HepG2 (cell line): ENCODE data around the gene ABHD6. TPM values are rescaled to one million over a fixed set of nuclear protein-coding genes. Genes with fewer than 3 reads are reported as not detected.

Experiments
- CHD4 ChIP-seq: fragments of 200-600 bp; sonication (generic); IDR thresholded peaks from 2 replicates; pipeline ENCODE4 v1.7.0; 2017; ENCODE audit warnings: mild to moderate bottlenecking, low read length, borderline replicate concordance
- HOXA3 ChIP-seq: sonication (generic); formaldehyde crosslinking; IDR thresholded peaks from 2 replicates; pipeline ENCODE4 v1.5.0; 2020; ENCODE audit warnings: missing genetic modification reagents
- MTA1 ChIP-seq: sonication (generic); formaldehyde crosslinking; IDR thresholded peaks from 2 replicates; pipeline ENCODE4 v1.4.0; 2020; ENCODE audit warnings: missing genetic modification reagents, mild to moderate bottlenecking, borderline replicate concordance
- PHF5A ChIP-seq: IDR thresholded peaks from one replicate; pipeline ENCODE4 v1.6.1; 2018; ENCODE audit warnings: low read depth, missing genetic modification reagents; ENCODE audit not compliant: unreplicated experiment
- POLR2AphosphoS2 ChIP-seq: IDR thresholded peaks from 2 replicates; pipeline ENCODE4 v1.6.1; 2011; ENCODE audit warnings: low read depth, low read length, improper control_type of control experiment
- SYNCRIP ChIP-seq: fragments of 200-400 bp; formaldehyde crosslinking; IDR thresholded peaks from 2 replicates; pipeline ENCODE4 v1.6.1; 2018; ENCODE audit warnings: mild to moderate bottlenecking, low read depth, low read length; ENCODE audit not compliant: insufficient read depth
- TBL1XR1 ChIP-seq: fragments of 150-350 bp; IDR thresholded peaks from 2 replicates; pipeline ENCODE4 v1.6.1; 2014; ENCODE audit warnings: borderline replicate concordance, low read length; ENCODE audit not compliant: partially characterized antibody
- TEAD2 ChIP-seq: sonication (generic); formaldehyde crosslinking; IDR thresholded peaks from 2 replicates; pipeline ENCODE4 v1.9.0; 2021; ENCODE audit warnings: missing genetic modification reagents
- THYN1 ChIP-seq: sonication (generic); formaldehyde crosslinking; IDR thresholded peaks from 2 replicates; pipeline ENCODE4 v1.8.1; 2023; ENCODE audit warnings: low read depth, mild to moderate bottlenecking, moderate library complexity, missing genetic modification reagents, borderline replicate concordance
- TP53 ChIP-seq: sonication (generic); formaldehyde crosslinking; conservative IDR thresholded peaks from 2 replicates; pipeline ENCODE4 v1.4.0; 2020; ENCODE audit warnings: missing genetic modification reagents
- ZBTB21 ChIP-seq: sonication (generic); formaldehyde crosslinking; IDR thresholded peaks from 2 replicates; pipeline ENCODE4 v1.4.0; 2020; ENCODE audit warnings: missing genetic modification reagents
- ZNF354B ChIP-seq: sonication (generic); formaldehyde crosslinking; IDR thresholded peaks from 2 replicates; pipeline ENCODE4 v1.8.0; 2022; ENCODE audit warnings: mild to moderate bottlenecking, missing genetic modification reagents
- ZNF800 ChIP-seq: sonication (generic); formaldehyde crosslinking; IDR thresholded peaks from 2 replicates; pipeline ENCODE4 v1.4.0; 2020; ENCODE audit warnings: missing genetic modification reagents
- ZSCAN9 ChIP-seq: IDR thresholded peaks from 2 replicates; pipeline ENCODE4 v1.6.1; 2016; ENCODE audit warnings: borderline replicate concordance
- polyA plus RNA-seq, 8 experiments: library from polyadenylated mRNA; depleted of rRNA in 3 of 8; stranded (reverse) in 7 of 8; unstranded in 1 of 8; fragments of >200 nt; fragmentation: Illumina TruSeq in 4 of 8; extraction: Trizol in 4 of 8; gene quantifications; 2 replicates each; pipeline versions ENCODE4 v1.2.1 to v1.2.3, GENCODE V29; 2011 to 2016; ENCODE audit warnings: low read depth in 4 of 8, missing spikeins in 1 of 8, mixed read lengths in 1 of 8; ENCODE audit not compliant: insufficient read depth in 1 of 8
- total RNA-seq, 5 experiments: library from RNA; depleted of rRNA; stranded (reverse); fragments of >200 nt; fragmentation: Illumina TruSeq; extraction: Trizol; gene quantifications; 2 replicates each; pipeline ENCODE4 v1.2.3, GENCODE V29; 2016; ENCODE audit warnings: low read depth in 1 of 5
- TF ChIP-seq, protein P1 (sequence below): IDR thresholded peaks from 2 replicates; pipeline ENCODE4 v1.6.1; 2012; ENCODE audit warnings: low read depth, low read length, improper control_type of control experiment
- TF ChIP-seq, protein P2 (sequence below): sonication (generic); formaldehyde crosslinking; IDR thresholded peaks from 2 replicates; pipeline ENCODE4 v1.5.0; 2020; ENCODE audit warnings: mild to moderate bottlenecking, missing genetic modification reagents, borderline replicate concordance
- TF ChIP-seq, protein P3 (sequence below): sonication (generic); formaldehyde crosslinking; IDR thresholded peaks from 2 replicates; pipeline ENCODE4 v1.4.0; 2020; ENCODE audit warnings: missing genetic modification reagents, borderline replicate concordance

Gene ABHD6
- total and polyA plus RNA-seq, 2 of the 13 experiments (the other 11 are each of a cell fraction or from before 2014, with no cell fraction given) = 9.0 to 17.2 TPM

DNA sequence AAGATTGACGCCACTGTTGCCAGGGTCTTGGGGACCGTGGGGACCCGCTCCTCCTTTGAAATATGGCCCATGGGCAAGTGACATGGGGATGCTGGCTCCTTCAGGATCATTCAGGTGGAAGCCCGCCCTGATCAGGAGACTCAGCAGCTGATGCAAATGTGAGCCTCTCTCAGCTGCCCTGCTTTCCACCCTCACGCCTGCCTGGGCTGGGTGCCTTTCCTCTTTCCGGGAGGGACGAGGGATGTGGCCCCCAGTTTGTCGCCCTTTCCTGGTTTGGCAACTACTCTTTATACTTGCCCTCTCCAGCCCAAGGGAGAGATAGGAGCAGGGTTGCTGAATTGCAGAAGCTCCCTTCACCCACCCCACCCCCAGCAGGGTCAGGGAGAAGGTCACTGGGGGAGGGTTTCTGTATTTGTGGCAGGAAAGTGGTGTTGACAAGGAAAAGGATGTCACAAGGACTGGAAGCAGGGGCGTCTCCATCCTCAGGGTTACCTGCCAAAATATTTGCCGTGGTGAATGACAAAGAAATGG, 48.6 kb upstream of the ABHD6 start (continued):
- TF ChIP-seq, protein P1, sequence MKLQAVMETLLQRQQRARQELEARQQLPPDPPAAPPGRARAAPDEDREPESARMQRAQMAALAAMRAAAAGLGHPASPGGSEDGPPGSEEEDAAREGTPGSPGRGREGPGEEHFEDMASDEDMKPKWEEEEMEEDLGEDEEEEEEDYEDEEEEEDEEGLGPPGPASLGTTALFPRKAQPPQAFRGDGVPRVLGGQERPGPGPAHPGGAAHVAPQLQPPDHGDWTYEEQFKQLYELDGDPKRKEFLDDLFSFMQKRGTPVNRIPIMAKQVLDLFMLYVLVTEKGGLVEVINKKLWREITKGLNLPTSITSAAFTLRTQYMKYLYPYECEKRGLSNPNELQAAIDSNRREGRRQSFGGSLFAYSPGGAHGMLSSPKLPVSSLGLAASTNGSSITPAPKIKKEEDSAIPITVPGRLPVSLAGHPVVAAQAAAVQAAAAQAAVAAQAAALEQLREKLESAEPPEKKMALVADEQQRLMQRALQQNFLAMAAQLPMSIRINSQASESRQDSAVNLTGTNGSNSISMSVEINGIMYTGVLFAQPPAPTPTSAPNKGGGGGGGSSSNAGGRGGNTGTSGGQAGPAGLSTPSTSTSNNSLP = no peak
- TF ChIP-seq PHF5A (CRISPR knock-in tag) (no peak), ZNF800 (CRISPR knock-in tag) (no peak), SYNCRIP (no peak), HOXA3 (CRISPR knock-in tag) (no peak), TBL1XR1 (peak; percentile 59), CHD4 (no peak), THYN1 (CRISPR knock-in tag) (no peak), TP53 (no peak), ZSCAN9 (0 out of 2 replicates have a peak, but pooled peaks have one; percentile 25), MTA1 (CRISPR knock-in tag) (no peak), TEAD2 (CRISPR knock-in tag) (no peak), POLR2AphosphoS2 (no peak), ZBTB21 (CRISPR knock-in tag) (no peak), ZNF354B (CRISPR knock-in tag) (0 out of 2 replicates have a peak, but pooled peaks have one; percentile 41)
- TF ChIP-seq, protein P2, sequence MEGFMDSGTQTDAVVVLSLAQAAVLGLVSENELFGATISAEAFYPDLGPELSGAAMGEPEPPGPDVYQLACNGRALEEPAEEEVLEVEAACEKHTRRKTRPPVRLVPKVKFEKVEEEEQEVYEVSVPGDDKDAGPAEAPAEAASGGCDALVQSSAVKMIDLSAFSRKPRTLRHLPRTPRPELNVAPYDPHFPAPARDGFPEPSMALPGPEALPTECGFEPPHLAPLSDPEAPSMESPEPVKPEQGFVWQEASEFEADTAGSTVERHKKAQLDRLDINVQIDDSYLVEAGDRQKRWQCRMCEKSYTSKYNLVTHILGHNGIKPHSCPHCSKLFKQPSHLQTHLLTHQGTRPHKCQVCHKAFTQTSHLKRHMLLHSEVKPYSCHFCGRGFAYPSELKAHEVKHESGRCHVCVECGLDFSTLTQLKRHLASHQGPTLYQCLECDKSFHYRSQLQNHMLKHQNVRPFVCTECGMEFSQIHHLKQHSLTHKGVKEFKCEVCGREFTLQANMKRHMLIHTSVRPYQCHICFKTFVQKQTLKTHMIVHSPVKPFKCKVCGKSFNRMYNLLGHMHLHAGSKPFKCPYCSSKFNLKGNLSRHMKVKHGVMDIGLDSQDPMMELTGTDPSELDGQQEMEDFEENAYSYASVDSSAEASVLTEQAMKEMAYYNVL (CRISPR knock-in tag) = peak; percentile 91; the same call in 1 of the 2 replicates
- TF ChIP-seq, protein P3, sequence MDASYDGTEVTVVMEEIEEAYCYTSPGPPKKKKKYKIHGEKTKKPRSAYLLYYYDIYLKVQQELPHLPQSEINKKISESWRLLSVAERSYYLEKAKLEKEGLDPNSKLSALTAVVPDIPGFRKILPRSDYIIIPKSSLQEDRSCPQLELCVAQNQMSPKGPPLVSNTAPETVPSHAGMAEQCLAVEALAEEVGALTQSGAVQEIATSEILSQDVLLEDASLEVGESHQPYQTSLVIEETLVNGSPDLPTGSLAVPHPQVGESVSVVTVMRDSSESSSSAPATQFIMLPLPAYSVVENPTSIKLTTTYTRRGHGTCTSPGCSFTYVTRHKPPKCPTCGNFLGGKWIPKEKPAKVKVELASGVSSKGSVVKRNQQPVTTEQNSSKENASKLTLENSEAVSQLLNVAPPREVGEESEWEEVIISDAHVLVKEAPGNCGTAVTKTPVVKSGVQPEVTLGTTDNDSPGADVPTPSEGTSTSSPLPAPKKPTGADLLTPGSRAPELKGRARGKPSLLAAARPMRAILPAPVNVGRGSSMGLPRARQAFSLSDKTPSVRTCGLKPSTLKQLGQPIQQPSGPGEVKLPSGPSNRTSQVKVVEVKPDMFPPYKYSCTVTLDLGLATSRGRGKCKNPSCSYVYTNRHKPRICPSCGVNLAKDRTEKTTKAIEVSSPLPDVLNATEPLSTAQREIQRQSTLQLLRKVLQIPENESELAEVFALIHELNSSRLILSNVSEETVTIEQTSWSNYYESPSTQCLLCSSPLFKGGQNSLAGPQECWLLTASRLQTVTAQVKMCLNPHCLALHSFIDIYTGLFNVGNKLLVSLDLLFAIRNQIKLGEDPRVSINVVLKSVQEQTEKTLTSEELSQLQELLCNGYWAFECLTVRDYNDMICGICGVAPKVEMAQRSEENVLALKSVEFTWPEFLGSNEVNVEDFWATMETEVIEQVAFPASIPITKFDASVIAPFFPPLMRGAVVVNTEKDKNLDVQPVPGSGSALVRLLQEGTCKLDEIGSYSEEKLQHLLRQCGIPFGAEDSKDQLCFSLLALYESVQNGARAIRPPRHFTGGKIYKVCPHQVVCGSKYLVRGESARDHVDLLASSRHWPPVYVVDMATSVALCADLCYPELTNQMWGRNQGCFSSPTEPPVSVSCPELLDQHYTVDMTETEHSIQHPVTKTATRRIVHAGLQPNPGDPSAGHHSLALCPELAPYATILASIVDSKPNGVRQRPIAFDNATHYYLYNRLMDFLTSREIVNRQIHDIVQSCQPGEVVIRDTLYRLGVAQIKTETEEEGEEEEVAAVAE (CRISPR knock-in tag) = no peak
